Lung (tissue), 12 donors: Measurements from ENCODE around the gene TMEM151A. TPM values are rescaled to one million over a fixed set of nuclear protein-coding genes. Genes with fewer than 3 reads are reported as not detected.

Experiments
- ATAC-seq: fragments of 200-7000 bp; cut with Tn5 transposase; one replicate; pipeline ENCODE4 v1.9.1; 2020; ENCODE audit warnings: moderate number of reproducible peaks; ENCODE audit not compliant: insufficient read depth, low FRiP score
- DNase-seq, 3 donors: peaks; one replicate each; pipeline ENCODE4 v3.0.0-alpha.2; 2013 to 2017
- H3K27ac ChIP-seq, 2 donors: one replicate each; pipeline ENCODE4 v1.5.1; 2013; ENCODE audit warnings: mild to moderate bottlenecking in 2 of 2, moderate library complexity in 2 of 2, control low read depth in 1 of 2, inconsistent platforms in 1 of 2, low read depth in 1 of 2, low read length in 1 of 2
- H3K27me3 ChIP-seq, 3 donors: one replicate each; pipeline ENCODE4 v1.5.1; 2013; ENCODE audit warnings: low read length in 2 of 3; ENCODE audit not compliant: control insufficient read depth in 3 of 3, insufficient read depth in 3 of 3
- H3K36me3 ChIP-seq, 4 donors: one replicate each; pipeline ENCODE4 v1.5.1; 2013; ENCODE audit warnings: low read length in 4 of 4, mild to moderate bottlenecking in 1 of 4, moderate library complexity in 1 of 4; ENCODE audit not compliant: control insufficient read depth in 4 of 4, insufficient read depth in 4 of 4
- H3K4me1 ChIP-seq, 5 donors: one replicate each; pipeline ENCODE4 v1.5.1; 2013; ENCODE audit warnings: low read length in 5 of 5, mild to moderate bottlenecking in 2 of 5, moderate library complexity in 1 of 5; ENCODE audit not compliant: control insufficient read depth in 5 of 5, insufficient read depth in 5 of 5
- H3K4me3 ChIP-seq: one replicate; pipeline ENCODE4 v1.5.1; 2013; ENCODE audit warnings: mild to moderate bottlenecking, control low read depth, moderate library complexity
- H3K9ac ChIP-seq, 2 donors: one replicate each; pipeline ENCODE4 v1.5.1; 2013; ENCODE audit warnings: low read length in 2 of 2, control low read depth in 1 of 2; ENCODE audit not compliant: insufficient read depth in 1 of 2
- H3K9me3 ChIP-seq, 4 donors: one replicate each; pipeline ENCODE4 v1.5.1; 2013; ENCODE audit warnings: low read length in 3 of 4, mild to moderate bottlenecking in 1 of 4, moderate library complexity in 1 of 4; ENCODE audit not compliant: control insufficient read depth in 4 of 4, insufficient read depth in 3 of 4
- CTCF ChIP-seq: IDR thresholded peaks from 2 replicates; pipeline ENCODE4 v1.5.1; 2012; ENCODE audit warnings: mild to moderate bottlenecking; ENCODE audit errors: control extremely low read depth, extremely low read depth
- WGBS, 2 donors: extraction: QIAGEN DNeasy Blood & Tissue Kit; methylation state at CpG; one replicate each; pipeline ENCODE4 v1.1.7; 2013; 5-methylcytosine and 5-hydroxymethylcytosine counted together
- polyA plus RNA-seq, 2 donors: library from polyadenylated mRNA; stranded (reverse); fragments of 200-250 nt; gene quantifications; one replicate each; pipeline ENCODE4 v1.2.1, GENCODE V29; 2013
- total RNA-seq, 2 donors: library from RNA; depleted of rRNA in 1 of 2; stranded (reverse); fragments of >200 nt in 1 of 2; gene quantifications; one replicate each; pipeline ENCODE4 v1.2.1, GENCODE V29; 2014 to 2021
- donor health status: control.
- donor health status: control.
- donor health status: Bipolar disorder and iron deficiency.
- donor health status: healthy.
- donor health status: DM: yes; HTN: yes; CAD: no.

The TMEM151A gene
- total and polyA plus RNA-seq, 4 donors, result 0.09 to 0.91 (median 0.25) TPM

GRCh38 chr11:66339686-66340483, 48.2 kb downstream of the TMEM151A start:
- no peak overlapping the region for H3K27ac ChIP-seq
- peaks cover 0 to 30% (median 14%) of the 10 kb centered on the region in 5 donors for H3K4me1 ChIP-seq
- ATAC-seq (no peak), DNase-seq (no peak)
- H3K9me3 ChIP-seq, result no peaks in the 10 kb centered on the region
- no peak overlapping the region for H3K4me3 ChIP-seq
- peaks cover 0 to 47% (median 14%) of the 10 kb centered on the region in 4 donors for H3K36me3 ChIP-seq
- H3K27me3 ChIP-seq, result no peaks in the 10 kb centered on the region
- 82 to 86% methylated on average over 14 of the region's 14 CpGs for WGBS, 2 donors
- no peak overlapping the region for H3K9ac ChIP-seq
- TF ChIP-seq CTCF, result no peak

DNA sequence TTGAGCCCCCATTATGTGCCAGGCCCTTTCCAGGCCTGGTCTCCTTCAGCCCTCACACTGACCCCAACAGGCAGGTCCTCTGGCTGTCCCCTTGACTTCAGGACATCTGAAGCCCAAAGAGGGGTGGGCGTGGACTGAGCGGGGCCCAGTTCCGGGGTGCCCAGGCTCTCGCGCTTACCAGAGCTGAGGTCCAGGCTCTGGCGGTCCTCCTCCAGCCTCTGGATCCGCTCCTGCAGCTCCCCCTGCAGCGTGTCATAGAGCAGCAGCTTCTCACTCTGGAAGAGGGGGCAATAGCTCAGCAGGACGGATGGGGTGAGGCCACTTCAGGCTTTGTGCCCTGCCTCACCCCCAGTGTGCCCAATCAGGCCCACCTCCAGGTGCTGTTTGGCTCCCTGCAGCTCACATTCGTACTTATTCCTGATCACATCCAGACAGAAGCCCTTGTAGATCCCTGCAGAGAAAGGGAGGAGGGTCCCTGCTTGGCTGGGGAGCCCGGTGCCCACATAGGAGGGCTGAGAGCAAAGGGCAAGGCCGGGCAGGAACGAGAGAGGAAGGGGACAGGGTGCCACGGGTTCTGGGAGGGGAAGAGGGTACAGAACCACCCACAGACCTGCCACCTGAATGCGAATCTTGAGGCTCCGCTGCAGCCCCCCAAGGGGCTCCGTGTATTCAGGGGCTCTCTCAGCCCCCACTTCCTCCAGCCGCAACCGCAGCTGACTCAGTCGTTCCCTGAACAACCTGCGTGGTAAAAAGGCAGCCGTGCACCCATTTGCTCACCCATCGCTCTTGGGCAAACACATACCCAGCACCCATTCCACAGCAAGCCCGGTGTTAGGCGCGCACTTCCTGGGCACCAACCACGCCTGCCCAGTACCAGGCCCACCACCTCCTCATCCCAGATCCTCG, 49.2 kb downstream of the TMEM151A start:
- H3K27ac ChIP-seq, result no peak overlapping the region
- H3K27me3 ChIP-seq, result no peaks in the 10 kb centered on the region
- H3K9ac ChIP-seq, result no peak overlapping the region
- peaks cover 3 to 28% (median 9%) of the 10 kb centered on the region in 5 donors for H3K4me1 ChIP-seq
- no peaks in the 10 kb centered on the region for H3K9me3 ChIP-seq
- H3K36me3 ChIP-seq, result peaks cover 0 to 47% (median 14%) of the 10 kb centered on the region in 4 donors
- no peak for TF ChIP-seq CTCF
- no peak for DNase-seq
- ATAC-seq, result no peak
- no peak overlapping the region for H3K4me3 ChIP-seq
- 94 to 95% methylated on average over 28 of the region's 28 CpGs for WGBS, 2 donors

GRCh38 chr11:66341502-66342126, 49.9 kb downstream of the TMEM151A start:
- peaks cover 0 to 47% (median 14%) of the 10 kb centered on the region in 4 donors for H3K36me3 ChIP-seq
- no peaks in the 10 kb centered on the region for H3K27me3 ChIP-seq
- no peak overlapping the region for H3K9ac ChIP-seq
- no peak overlapping the region for H3K27ac ChIP-seq
- ATAC-seq (no peak), DNase-seq (no peak)
- no peak for TF ChIP-seq CTCF
- H3K9me3 ChIP-seq, result no peaks in the 10 kb centered on the region
- H3K4me1 ChIP-seq, result peaks cover 7 to 28% (median 14%) of the 10 kb centered on the region in 5 donors
- no peak overlapping the region for H3K4me3 ChIP-seq
- 95% methylated on average over 21 of the region's 21 CpGs for WGBS, 2 donors
